ENCODE data around the gene CTLA4.

GRCh38 chr2:203889542-203889941 is 22.0 kb downstream of the CTLA4 start:
- TF ChIP-seq EZH2 (IDR thresholded peaks at IDR 0.05; ENCODE audit: borderline replicate concordance, low read length), result no peak
- no peak for TF ChIP-seq CTCF (IDR thresholded peaks at IDR 0.05; ENCODE audit: low read length)

Data from OCI-LY1 (cell line).